ENCODE results near the gene CFAP74.
A peak's percentile ranks its signal among the peaks of the same experiment; 100 is the strongest.

- TF ChIP-seq CTCF (conservative IDR thresholded peaks at IDR 0.05; ENCODE audit: low read length) (peak; percentile 76), EZH2phosphoT487 (IDR thresholded peaks at IDR 0.05; ENCODE audit: borderline replicate concordance) (no peak)
Observed at GRCh38 chr1:1943834-1944570, 59.6 kb downstream of the CFAP74 start.
